Motor neuron (in vitro differentiated cells): Measurements from ENCODE around the gene LRRC3B. TPM values are rescaled to one million over a fixed set of nuclear protein-coding genes. Genes with fewer than 3 reads are reported as not detected.
"Not testable (repeated sequence)": the region's sequence is repeated elsewhere in the genome, so short reads cannot be mapped to it uniquely, and the experiment has no call there.

Experiments
- ATAC-seq, 8 experiments: fragments of 200-7000 bp; cut with Tn5 transposase; replicated peaks in 6 of 8; 2 replicates each; pipeline ENCODE4 v1.8.0; 2021; ENCODE audit warnings: mild to moderate bottlenecking in 8 of 8, moderate library complexity in 8 of 8
- H3K27ac ChIP-seq, 2 donors: fragments of 250-450 bp; sonication (Bioruptor Pico); 2 replicates each; pipeline ENCODE4 v1.9.0; 2021; ENCODE audit warnings: antibody characterized with exemption in 2 of 2, mild to moderate bottlenecking in 2 of 2, moderate library complexity in 1 of 2
- H3K4me1 ChIP-seq, 2 donors: fragments of 250-450 bp; sonication (Bioruptor Pico); replicated peaks in 1 of 2; 2 replicates each; pipeline ENCODE4 v1.6.1; 2021; ENCODE audit warnings: antibody characterized with exemption in 2 of 2, mild to moderate bottlenecking in 2 of 2, moderate library complexity in 1 of 2
- H3K4me3 ChIP-seq, 5 donors: fragments of 250-450 bp; sonication (Bioruptor Pico); 2 replicates each; pipeline ENCODE4 v1.9.0; 2021; ENCODE audit warnings: antibody characterized with exemption in 5 of 5, mild to moderate bottlenecking in 5 of 5, moderate library complexity in 4 of 5
- WGBS, 10 experiments: fragments of 450-650 bp; shearing (Covaris generic); methylation state at CpG; one replicate each; pipeline ENCODE4 v1.0.0; 2022; 5-methylcytosine and 5-hydroxymethylcytosine counted together
- in situ Hi-C, 9 experiments: fragments of 400-800 bp; cut with MboI; loops; one replicate each; pipeline ENCODE4 v1.15.0; 2021; ENCODE audit warnings: low sequenced_read_pairs in 9 of 9, low pct_unique_long_range_greater_than_20kb in 2 of 9; ENCODE audit not compliant: unreplicated experiment in 9 of 9
- total RNA-seq, 8 experiments: library from RNA; unstranded; fragments of 300-600 nt; gene quantifications; 2 replicates each; pipeline versions ENCODE4 v1.2.3 to v1.2.4, GENCODE V29; 2022

LRRC3B gene, protein sequence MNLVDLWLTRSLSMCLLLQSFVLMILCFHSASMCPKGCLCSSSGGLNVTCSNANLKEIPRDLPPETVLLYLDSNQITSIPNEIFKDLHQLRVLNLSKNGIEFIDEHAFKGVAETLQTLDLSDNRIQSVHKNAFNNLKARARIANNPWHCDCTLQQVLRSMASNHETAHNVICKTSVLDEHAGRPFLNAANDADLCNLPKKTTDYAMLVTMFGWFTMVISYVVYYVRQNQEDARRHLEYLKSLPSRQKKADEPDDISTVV
- total RNA-seq = 1 to 10 TPM in 4 of 8 experiments, under 1 TPM in 4; 0.04 to 5.4 (median 2.3) TPM

GRCh38 chr3:26622621-26623418, at the start of gene LRRC3B:
Gene LRRC3B, plus strand, starts transcription at chr3:26622772. Its CDS starts 86,901 bp downstream, at chr3:26709673.
- Histone ChIP-seq H3K4me3 (peak within 1 kb of the TSS; percentile 47 to 66 (median 51)), H3K27ac (peak within 1 kb of the TSS in 1 of 2 donors; percentile 31), H3K4me1 (peaks cover 0 to 3% of the 10 kb centered on the region in 2 donors)
- peak in 6 of 8 experiments; percentile 78 to 85 (median 81) for ATAC-seq
- 0 to 24% (median 0%) methylated on average over 1 to 13 of the region's 72 CpGs; no CpG with 5 or more reads in 5 of the 10 experiments for WGBS, 10 experiments
- in situ Hi-C loops = no loop called here

GRCh38 chr3:26574766-26575165, 47.8 kb upstream of the LRRC3B start:
- no peak for ATAC-seq
- in situ Hi-C loops = no loop called here
- no peak overlapping the region for H3K4me3 ChIP-seq

GRCh38 chr3:26579116-26579515, 43.5 kb upstream of the LRRC3B start:
- ATAC-seq = no peak
- WGBS, 10 experiments = 0 to 100% (median 85%) methylated on average over 1 of the region's 1 CpG; no CpG with 5 or more reads in 4 of the 10 experiments
- Histone ChIP-seq H3K4me1 (no peaks in the 10 kb centered on the region), H3K4me3 (no peak overlapping the region), H3K27ac (no peak overlapping the region)
- in situ Hi-C loops = no loop called here

More at GRCh38 chr3:26574766-26575165, 47.8 kb upstream of the LRRC3B start:
- Histone ChIP-seq H3K4me1 (no peaks in the 10 kb centered on the region), H3K27ac (no peak overlapping the region)

GRCh38 chr3:26587571-26587970, 35.0 kb upstream of the LRRC3B start:
- 0 to 100% (median 72%) methylated on average over 1 to 4 of the region's 4 CpGs; no CpG with 5 or more reads in 1 of the 10 experiments for WGBS, 10 experiments
- H3K4me1 ChIP-seq = no peaks in the 10 kb centered on the region
- H3K27ac ChIP-seq = no peak overlapping the region
- no peak overlapping the region for H3K4me3 ChIP-seq
- ATAC-seq = no peak
- in situ Hi-C loops = no loop called here

DNA sequence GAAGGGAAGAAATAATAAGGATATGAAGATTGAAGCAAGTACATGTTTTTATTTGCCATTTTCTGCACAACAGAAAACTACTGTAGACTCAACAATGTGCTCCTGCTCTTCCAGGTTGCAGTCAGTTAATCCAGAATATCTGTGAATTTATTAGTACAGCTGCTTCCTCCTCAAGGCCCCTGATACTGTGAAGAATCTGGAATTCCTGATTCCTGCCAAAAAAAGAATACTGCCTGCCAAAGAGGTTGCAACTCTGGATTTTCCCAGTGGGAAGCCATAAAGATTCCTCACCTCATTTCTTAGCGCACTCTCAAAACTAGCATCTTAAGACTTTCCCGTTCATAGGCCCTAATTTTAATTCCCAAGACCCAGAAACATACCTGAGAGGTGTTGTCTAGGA, 33.6 kb upstream of the LRRC3B start:
- Histone ChIP-seq H3K27ac (no peak overlapping the region), H3K4me1 (no peaks in the 10 kb centered on the region), H3K4me3 (no peak overlapping the region)
- in situ Hi-C loops = no loop called here
- no peak for ATAC-seq
- 0 to 83% (median 38%) methylated on average over 1 to 2 of the region's 2 CpGs; no CpG with 5 or more reads in 1 of the 10 experiments for WGBS, 10 experiments

- 0 to 100% (median 40%) methylated on average over 1 of the region's 1 CpG; no CpG with 5 or more reads in 6 of the 10 experiments for WGBS, 10 experiments
- ATAC-seq = no peak
- Histone ChIP-seq H3K4me3 (no peak overlapping the region), H3K4me1 (no peaks in the 10 kb centered on the region), H3K27ac (no peak overlapping the region)
- in situ Hi-C loops = no loop called here
Observed at GRCh38 chr3:26589678-26590077, 32.9 kb upstream of the LRRC3B start.

GRCh38 chr3:26590919-26591484, 31.6 kb upstream of the LRRC3B start:
- no peak for ATAC-seq
- no peak overlapping the region for H3K4me3 ChIP-seq
- no peaks in the 10 kb centered on the region for H3K4me1 ChIP-seq
- WGBS, 10 experiments = 0 to 100% (median 80%) methylated on average over 1 to 5 of the region's 5 CpGs; no CpG with 5 or more reads in 1 of the 10 experiments
- in situ Hi-C loops = no loop called here
- no peak overlapping the region for H3K27ac ChIP-seq

DNA sequence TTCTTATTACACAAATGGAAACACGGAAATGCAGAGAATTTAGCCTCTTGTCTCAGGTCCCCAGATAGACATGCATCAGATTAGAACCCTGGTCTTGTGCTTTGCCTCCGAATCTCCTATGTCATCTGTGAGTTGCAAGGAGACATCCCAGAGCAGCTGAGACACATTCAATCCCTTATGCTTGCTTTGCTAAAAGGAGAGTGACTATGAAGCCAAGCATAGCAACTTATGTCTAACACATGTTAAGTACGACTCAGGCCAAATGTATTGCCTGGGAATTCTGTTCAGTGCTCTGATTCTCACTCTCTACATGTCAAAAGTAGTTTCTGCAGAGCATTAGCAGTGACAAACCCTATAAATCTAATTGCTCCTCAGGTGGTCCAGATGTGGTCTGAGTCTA, 30.6 kb upstream of the LRRC3B start:
- WGBS, 10 experiments = 0 to 94% (median 20%) methylated on average over 1 to 3 of the region's 3 CpGs; no CpG with 5 or more reads in 3 of the 10 experiments
- in situ Hi-C loops = no loop called here
- no peak overlapping the region for H3K4me3 ChIP-seq
- no peaks in the 10 kb centered on the region for H3K4me1 ChIP-seq
- no peak for ATAC-seq
- H3K27ac ChIP-seq = no peak overlapping the region

- in situ Hi-C loops = no loop called here
- Histone ChIP-seq H3K27ac (no peak overlapping the region), H3K4me1 (no peaks in the 10 kb centered on the region), H3K4me3 (no peak overlapping the region)
- ATAC-seq = no peak
- WGBS, 10 experiments = 0 to 91% (median 19%) methylated on average over 2 to 4 of the region's 4 CpGs; no CpG with 5 or more reads in 5 of the 10 experiments
Observed at GRCh38 chr3:26592451-26592850, 30.1 kb upstream of the LRRC3B start.

DNA sequence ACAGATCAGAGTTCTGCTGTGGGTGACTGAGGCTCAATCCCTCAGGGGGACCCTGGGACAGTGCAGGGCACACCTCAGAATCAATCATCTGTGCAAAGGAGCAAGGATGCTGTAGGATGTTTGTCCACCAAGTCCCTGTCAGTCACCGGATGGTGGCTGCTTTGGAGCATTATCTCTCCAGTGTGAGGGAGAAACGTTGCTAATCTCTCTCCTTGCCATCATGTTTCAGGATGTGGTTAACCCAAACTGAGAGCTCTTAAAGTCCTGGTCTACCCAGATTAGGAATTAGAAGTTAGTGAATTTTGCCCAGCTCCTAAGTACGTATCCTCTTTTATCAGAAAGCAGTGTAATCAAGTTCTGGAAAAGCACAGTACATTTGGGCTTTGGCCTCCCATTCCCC, 26.2 kb upstream of the LRRC3B start:
- no peak overlapping the region for H3K27ac ChIP-seq
- no peaks in the 10 kb centered on the region for H3K4me1 ChIP-seq
- in situ Hi-C loops = no loop called here
- no peak overlapping the region for H3K4me3 ChIP-seq
- WGBS, 10 experiments = 0 to 77% (median 58%) methylated on average over 1 to 3 of the region's 3 CpGs; no CpG with 5 or more reads in 5 of the 10 experiments
- no peak for ATAC-seq

DNA sequence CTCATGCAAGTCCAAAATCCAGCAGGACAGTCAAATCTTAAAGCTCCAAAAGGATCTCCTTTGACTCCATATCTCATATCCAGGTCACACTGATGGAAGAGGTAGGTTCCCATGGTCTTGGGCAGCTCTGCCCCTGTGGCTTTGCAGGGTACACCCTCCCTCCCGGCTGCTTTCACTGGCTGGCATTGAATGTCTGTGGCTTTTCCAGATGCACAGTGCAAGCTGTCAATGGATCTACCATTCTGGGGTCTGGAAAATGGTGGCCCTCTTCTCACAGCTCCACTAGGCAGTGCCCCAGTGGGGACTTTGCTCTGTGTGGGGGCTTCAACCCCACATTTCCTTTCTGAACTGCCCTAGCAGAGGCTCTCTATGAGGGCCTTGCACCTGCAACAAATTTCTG, 19.3 kb upstream of the LRRC3B start:
- H3K4me3 ChIP-seq, ATAC-seq, H3K27ac ChIP-seq, in situ Hi-C loops, H3K4me1 ChIP-seq: not testable (repeated sequence)
- no CpG with 5 or more reads among the region's 1 CpG for WGBS, 10 experiments

DNA sequence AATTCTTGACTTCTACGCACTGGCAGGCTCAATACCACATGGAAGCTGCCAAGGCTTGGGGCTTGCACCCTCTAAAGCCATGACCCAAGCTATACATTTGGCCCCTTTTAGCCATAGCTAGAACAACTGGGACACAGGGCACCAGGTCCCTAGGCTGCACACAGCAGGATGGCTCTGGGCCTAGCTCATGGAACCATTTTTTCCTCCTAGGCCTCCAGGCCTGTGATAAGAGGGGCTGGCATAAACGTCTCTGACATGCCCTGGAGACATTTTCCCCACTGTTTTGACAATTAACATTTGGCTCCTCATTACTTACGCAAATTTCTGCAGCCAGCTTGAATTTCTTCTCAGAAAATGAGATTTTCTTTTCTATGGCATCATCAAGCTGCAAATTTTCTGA, 18.8 kb upstream of the LRRC3B start:
- H3K4me1 ChIP-seq, H3K4me3 ChIP-seq, in situ Hi-C loops, H3K27ac ChIP-seq, ATAC-seq: not testable (repeated sequence)
- WGBS, 10 experiments = 0 to 17% (median 0%) methylated on average over 1 to 2 of the region's 3 CpGs; no CpG with 5 or more reads in 3 of the 10 experiments

GRCh38 chr3:26614006-26614685, 8.4 kb upstream of the LRRC3B start:
- in situ Hi-C loops = no loop called here
- Histone ChIP-seq H3K4me3 (no peak overlapping the region), H3K27ac (no peak overlapping the region), H3K4me1 (no peaks in the 10 kb centered on the region)
- WGBS, 10 experiments = 0 to 91% (median 40%) methylated on average over 2 to 8 of the region's 8 CpGs; no CpG with 5 or more reads in 2 of the 10 experiments
- no peak for ATAC-seq
